ENCODE measurements around the gene ERC1. TPM values are rescaled to one million over a fixed set of nuclear protein-coding genes. Genes with fewer than 3 reads are reported as not detected.
"Not testable (repeated sequence)": the region's sequence is repeated elsewhere in the genome, so short reads cannot be mapped to it uniquely, and the experiment has no call there.

ERC1 gene
- total and polyA plus RNA-seq, 2 of the 4 experiments (the other 2 are of a cell fraction), result 11.6 to 25.6 TPM

- H4K8ac ChIP-seq (ENCODE audit: low read depth in 2 of 2, low read length in 2 of 2); H2BK15ac ChIP-seq (ENCODE audit: low read depth, low read length); H2AK5ac ChIP-seq (ENCODE audit: low read depth, low read length); H3K9me3 ChIP-seq (ENCODE audit: control insufficient read depth, insufficient read depth, low read length); H2AK9ac ChIP-seq (replicated peaks; ENCODE audit: low read depth, low read length, poor library complexity); H3K4ac ChIP-seq (ENCODE audit: low read depth, low read length); intact Hi-C loops (cut with micrococcal nuclease); BruUV-seq (replicated peaks); POLR2A ChIA-PET (ENCODE audit: unreplicated experiment); CTCF ChIA-PET; H3K27me3 ChIP-seq (ENCODE audit: control insufficient read depth, insufficient read depth, low read length); H3K4me3 ChIP-seq (ENCODE audit: insufficient read depth, low read depth, low read length); H3K23ac ChIP-seq (ENCODE audit: low read depth, low read length); H3K4me1 ChIP-seq (ENCODE audit: control insufficient read depth, insufficient read depth, low read length); H3K56ac ChIP-seq (ENCODE audit: extremely low read depth, insufficient read depth, low read length); H3K18ac ChIP-seq (ENCODE audit: low read depth, low read length); H3K27ac ChIP-seq (ENCODE audit: insufficient read depth, low read length); DNase-seq; H3K36me3 ChIP-seq (ENCODE audit: control insufficient read depth, insufficient read depth, low read length); H4K5ac ChIP-seq (ENCODE audit: low read depth, low read length); in situ Hi-C loops (cut with MboI; ENCODE audit: low sequenced_read_pairs); H2BK20ac ChIP-seq (ENCODE audit: low read depth, low read length); H3K9ac ChIP-seq (ENCODE audit: low read depth, low read length); H2BK120ac ChIP-seq (ENCODE audit: low read depth, low read length); H3K9me1 ChIP-seq (ENCODE audit: insufficient read depth, low read length); ATAC-seq (ENCODE audit: low read depth); H2AFZ ChIP-seq (replicated peaks; ENCODE audit: low read length, poor library complexity); dilution Hi-C loops (cut with HindIII; ENCODE audit: low sequenced_read_pairs, unreplicated experiment); H3K14ac ChIP-seq (replicated peaks; ENCODE audit: low read depth, low read length); H3K4me2 ChIP-seq (ENCODE audit: low read depth, low read length); H2BK5ac ChIP-seq (ENCODE audit: low read depth, low read length, poor library complexity, severe bottlenecking); H4K91ac ChIP-seq (ENCODE audit: insufficient read depth, low read depth, low read length); H4K20me1 ChIP-seq (ENCODE audit: insufficient read depth, low read length): not testable (repeated sequence)
- 88% methylated on average over 4 of the region's 8 CpGs; no CpG with 5 or more reads in 1 of the 2 experiments for whole genome bisulfite sequencing, 2 experiments (ENCODE audit: extremely low coverage in 2 of 2, insufficient read length in 1 of 2)
- H3K79me1 ChIP-seq (ENCODE audit: low read depth in 1 of 2, low read length in 2 of 2), result peaks cover 10 to 17% of the 10 kb centered on the region in 2 experiments
Observed at GRCh38 chr12:1339178-1339541, 348.1 kb downstream of the ERC1 start.
